HCT116 (cell line): Measurements from ENCODE around the gene CFAP107. TPM values are rescaled to one million over a fixed set of nuclear protein-coding genes. Genes with fewer than 3 reads are reported as not detected.

Source experiments
- ATAC-seq: fragments of 200-7000 bp; cut with Tn5 transposase; 2 replicates; pipeline ENCODE4 v1.9.1; 2020; ENCODE audit warnings: mild to moderate bottlenecking, moderate library complexity
- BruUV-seq: library from RNA; stranded (reverse); fragments of 400-500 nt; replicated peaks from 2 replicates; lab custom pipeline; 2021; lab: Mats Ljungman, UMichigan
- CTCF ChIA-PET: fragments of 300-600 bp; sonication (Branson Sonifier 250); formaldehyde crosslinking; loops from one replicate; lab custom pipeline; 2021; ENCODE audit warnings: antibody characterized with exemption; lab: Charles Lee
- POLR2A ChIA-PET: fragments of 300-600, 350-600 bp; sonication (Branson Sonifier 250); formaldehyde crosslinking; loops from one replicate; lab custom pipeline; 2021; ENCODE audit warnings: antibody characterized with exemption; lab: Charles Lee
- RAD21 ChIA-PET, 2 experiments: fragments of 300-600 bp; sonication (Branson Sonifier 250); formaldehyde crosslinking; loops; one replicate each; lab custom pipeline; 2023; ENCODE audit warnings: low total read pairs in 2 of 2; ENCODE audit not compliant: uncharacterized antibody in 2 of 2, unreplicated experiment in 2 of 2, low non-redundant PET in 1 of 2; lab: Charles Lee
- DNase-seq: peaks from one replicate; pipeline ENCODE4 v3.0.0-alpha.2; 2010; ENCODE audit warnings: low read depth, low spot score
- H2AFZ ChIP-seq: fragments of 200-600 bp; shearing (Covaris generic), sonication (generic); 2 replicates; pipeline ENCODE4 v1.6.1; 2017; ENCODE audit warnings: low read depth, mixed run types, mixed read lengths, antibody characterized with exemption, low read length; ENCODE audit not compliant: poor library complexity, severe bottlenecking
- H3K27ac ChIP-seq: 2 replicates; pipeline ENCODE4 v1.5.1; 2012; ENCODE audit warnings: low read depth, low read length
- H3K27me3 ChIP-seq: fragments of 200-600 bp; sonication (generic); 2 replicates; pipeline ENCODE4 v1.6.1; 2016; ENCODE audit warnings: mixed run types, low read length, mixed read lengths; ENCODE audit not compliant: insufficient read depth
- H3K36me3 ChIP-seq, 2 experiments: fragments of 200-500 bp in 1 of 2; fragments of 200-600 bp in 1 of 2; sonication (Bioruptor generic) in 1 of 2; sonication (generic) in 1 of 2; 2 replicates each; pipeline versions ENCODE4 v1.5.1 to v1.6.1; 2014 to 2016; ENCODE audit warnings: low read length in 2 of 2, inconsistent platforms in 1 of 2, mixed read lengths in 1 of 2, mixed run types in 1 of 2; ENCODE audit not compliant: insufficient read depth in 2 of 2, control insufficient read depth in 1 of 2
- H3K4me1 ChIP-seq, 2 experiments: fragments of 200-600 bp in 1 of 2; sonication (generic) in 1 of 2; 2 replicates each; pipeline versions ENCODE4 v1.5.1 to v1.6.1; 2012 to 2017; ENCODE audit warnings: low read length in 2 of 2, inconsistent platforms in 1 of 2, mild to moderate bottlenecking in 1 of 2, mixed read lengths in 1 of 2, mixed run types in 1 of 2, moderate library complexity in 1 of 2; ENCODE audit not compliant: insufficient read depth in 2 of 2, control insufficient read depth in 1 of 2
- H3K4me2 ChIP-seq: fragments of 200-600 bp; sonication (generic); 2 replicates; pipeline ENCODE4 v1.6.1; 2017; ENCODE audit warnings: mixed run types, low read length, mixed read lengths
- H3K4me3 ChIP-seq, 2 experiments: fragments of 200-600 bp in 1 of 2; sonication (generic) in 1 of 2; replicated peaks in 1 of 2; 2 replicates each; pipeline ENCODE4 v1.5.1; 2011 to 2016; ENCODE audit warnings: low read length in 2 of 2, control low read depth in 1 of 2, low read depth in 1 of 2, mild to moderate bottlenecking in 1 of 2, mixed read lengths in 1 of 2, mixed run types in 1 of 2
- H3K79me2 ChIP-seq: fragments of 200-600 bp; sonication (generic); 2 replicates; pipeline ENCODE4 v1.6.1; 2017; ENCODE audit warnings: mild to moderate bottlenecking, mixed run types, low read length, moderate library complexity, mixed read lengths; ENCODE audit not compliant: insufficient read depth
- H3K9ac ChIP-seq: fragments of 200-600 bp; sonication (generic); 2 replicates; pipeline ENCODE4 v1.6.1; 2016; ENCODE audit warnings: low read length, mixed read lengths
- H3K9me2 ChIP-seq: fragments of 200-600 bp; sonication (generic), shearing (Covaris generic); 2 replicates; pipeline ENCODE4 v1.6.1; 2017; ENCODE audit warnings: mixed run types, mild to moderate bottlenecking, moderate library complexity; ENCODE audit not compliant: insufficient read depth
- H3K9me3 ChIP-seq, 2 experiments: fragments of 200-500 bp in 1 of 2; fragments of 200-600 bp in 1 of 2; sonication (Bioruptor generic) in 1 of 2; sonication (generic) in 1 of 2; 2 replicates each; pipeline ENCODE4 v1.6.1; 2014 to 2017; ENCODE audit warnings: low read length in 2 of 2, mixed read lengths in 2 of 2, inconsistent platforms in 1 of 2, low read depth in 1 of 2, mild to moderate bottlenecking in 1 of 2, mixed run types in 1 of 2, moderate library complexity in 1 of 2; ENCODE audit not compliant: control insufficient read depth in 1 of 2, insufficient read depth in 1 of 2
- H4K20me1 ChIP-seq: fragments of 200-600 bp; sonication (generic), shearing (Covaris generic); 2 replicates; pipeline ENCODE4 v1.6.1; 2017; ENCODE audit warnings: mixed run types, mild to moderate bottlenecking, moderate library complexity; ENCODE audit not compliant: insufficient read depth
- CBX3 ChIP-seq: IDR thresholded peaks from 2 replicates; pipeline ENCODE4 v1.6.1; 2012; ENCODE audit warnings: low read depth
- CTCF ChIP-seq, 3 experiments: fragments of 200-600 bp in 1 of 3; sonication (generic) in 1 of 3; IDR thresholded peaks in 2 of 3; conservative IDR thresholded peaks in 1 of 3; 2 replicates each; pipeline ENCODE4 v1.5.1; 2012 to 2017; ENCODE audit warnings: low read depth in 2 of 3, low read length in 2 of 3, antibody characterized with exemption in 1 of 3, borderline replicate concordance in 1 of 3, control low read depth in 1 of 3, mild to moderate bottlenecking in 1 of 3, mixed read lengths in 1 of 3, mixed run types in 1 of 3, moderate library complexity in 1 of 3; ENCODE audit not compliant: insufficient read depth in 1 of 3
- EGR1 ChIP-seq: IDR thresholded peaks from 2 replicates; pipeline ENCODE4 v1.6.1; 2012; ENCODE audit warnings: low read depth
- ELF1 ChIP-seq: IDR thresholded peaks from 2 replicates; pipeline ENCODE4 v1.6.1; 2012; ENCODE audit warnings: low read depth, borderline replicate concordance
- EZH2 ChIP-seq: fragments of 200-600 bp; sonication (generic); IDR thresholded peaks from 2 replicates; pipeline ENCODE4 v1.6.1; 2017; ENCODE audit warnings: antibody characterized with exemption, mixed run types
- EZH2phosphoT487 ChIP-seq: fragments of 200-600 bp; IDR thresholded peaks from 2 replicates; pipeline ENCODE4 v1.6.1; 2018; ENCODE audit warnings: antibody characterized with exemption, borderline replicate concordance
- JUND ChIP-seq: IDR thresholded peaks from 2 replicates; pipeline ENCODE4 v1.6.1; 2012
- POLR2A ChIP-seq: IDR thresholded peaks from 2 replicates; pipeline ENCODE4 v1.7.0; 2011; ENCODE audit warnings: borderline replicate concordance; ENCODE audit not compliant: insufficient read depth, insufficient read length; ENCODE audit errors: extremely low read depth
- RAD21 ChIP-seq: IDR thresholded peaks from 2 replicates; pipeline ENCODE4 v1.6.1; 2012; ENCODE audit warnings: low read depth, mild to moderate bottlenecking
- REST ChIP-seq: IDR thresholded peaks from 2 replicates; pipeline ENCODE4 v1.6.1; 2012; ENCODE audit warnings: low read depth
- SIN3A ChIP-seq: IDR thresholded peaks from 2 replicates; pipeline ENCODE4 v1.6.1; 2012; ENCODE audit warnings: low read depth
- SP1 ChIP-seq: IDR thresholded peaks from 2 replicates; pipeline ENCODE4 v1.6.1; 2012; ENCODE audit warnings: low read depth
- SRF ChIP-seq: IDR thresholded peaks from 2 replicates; pipeline ENCODE4 v1.6.1; 2012; ENCODE audit warnings: low read depth
- TCF7L2 ChIP-seq: IDR thresholded peaks from 2 replicates; pipeline ENCODE4 v1.7.0; 2011; ENCODE audit warnings: borderline replicate concordance, inconsistent platforms; ENCODE audit not compliant: insufficient read depth, insufficient read length; ENCODE audit errors: extremely low read depth
- ZFX ChIP-seq: fragments of 450-650 bp; IDR thresholded peaks from 2 replicates; pipeline ENCODE4 v1.6.1; 2017
- intact Hi-C: fragments of 100-400 bp; cut with micrococcal nuclease; formaldehyde crosslinking; loops from 2 replicates; pipeline ENCODE4 v1.10.0; 2022
- total RNA-seq: library from RNA; stranded (reverse); gene quantifications from one replicate; pipeline ENCODE4 v1.2.1, GENCODE V29; 2021; ENCODE audit not compliant: unreplicated experiment

Gene CFAP107
- total RNA-seq, 1 experiment from 2014 or later: not detected

DNA sequence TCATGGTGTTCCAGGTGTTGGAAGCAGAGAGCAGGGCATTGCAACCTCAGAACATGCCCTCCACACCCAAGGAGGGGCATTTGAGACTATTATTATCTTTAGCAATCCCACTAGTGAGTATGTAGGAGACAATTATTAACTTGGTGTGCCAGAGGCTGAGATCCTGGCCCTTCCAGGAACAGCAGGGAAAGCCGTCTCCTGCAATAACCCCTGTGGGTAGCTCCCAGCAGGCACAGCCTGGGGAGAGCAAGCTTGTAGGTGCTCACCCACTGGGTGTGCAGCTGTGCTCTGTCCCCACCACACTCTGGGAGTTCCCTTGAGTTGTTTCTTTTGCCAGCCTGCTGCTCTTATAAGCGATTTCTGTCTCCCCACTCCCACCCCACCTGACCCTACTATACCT lies 10.3 kb downstream of the CFAP107 start:
- H3K9me3 ChIP-seq: no peaks in the 10 kb centered on the region
- H3K79me2 ChIP-seq: no peaks in the 10 kb centered on the region
- H3K27ac ChIP-seq: no peak overlapping the region
- intact Hi-C loops: no loop called here
- H3K9me2 ChIP-seq: no peaks in the 10 kb centered on the region
- no peak overlapping the region for H3K4me2 ChIP-seq
- no TSS peak for BruUV-seq
- CTCF ChIA-PET: no interaction called here
- RAD21 ChIA-PET: no interaction called here
- no peaks in the 10 kb centered on the region for H3K4me1 ChIP-seq
- no peaks in the 10 kb centered on the region for H3K36me3 ChIP-seq
- POLR2A ChIA-PET: no interaction called here
- no peak overlapping the region for H3K9ac ChIP-seq
- no peak overlapping the region for H3K4me3 ChIP-seq
- H3K27me3 ChIP-seq: peaks cover 16% of the 10 kb centered on the region
- TF ChIP-seq CBX3 (no peak), SIN3A (no peak), EZH2 (no peak), CTCF (IDR thresholded peaks at IDR 0.05 in 2 of 3, conservative IDR thresholded peaks at IDR 0.05 in 1 of 3; ENCODE audit: borderline replicate concordance in 1 of 3, insufficient read depth in 1 of 3, low read depth in 2 of 3, low read length in 2 of 3) (no peak), JUND (no peak), POLR2A (no peak), TCF7L2 (no peak), EZH2phosphoT487 (no peak), RAD21 (no peak), SRF (no peak), SP1 (no peak), ELF1 (no peak), ZFX (no peak), REST (no peak), EGR1 (no peak)
- no peak for ATAC-seq
- no peaks in the 10 kb centered on the region for H4K20me1 ChIP-seq
- H2AFZ ChIP-seq: no peak overlapping the region
- DNase-seq: no peak
